ENCODE results near the gene MAP7D2.

- no peak for TF ChIP-seq POLR2A (IDR thresholded peaks at IDR 0.05)
- TF ChIP-seq, protein P1, sequence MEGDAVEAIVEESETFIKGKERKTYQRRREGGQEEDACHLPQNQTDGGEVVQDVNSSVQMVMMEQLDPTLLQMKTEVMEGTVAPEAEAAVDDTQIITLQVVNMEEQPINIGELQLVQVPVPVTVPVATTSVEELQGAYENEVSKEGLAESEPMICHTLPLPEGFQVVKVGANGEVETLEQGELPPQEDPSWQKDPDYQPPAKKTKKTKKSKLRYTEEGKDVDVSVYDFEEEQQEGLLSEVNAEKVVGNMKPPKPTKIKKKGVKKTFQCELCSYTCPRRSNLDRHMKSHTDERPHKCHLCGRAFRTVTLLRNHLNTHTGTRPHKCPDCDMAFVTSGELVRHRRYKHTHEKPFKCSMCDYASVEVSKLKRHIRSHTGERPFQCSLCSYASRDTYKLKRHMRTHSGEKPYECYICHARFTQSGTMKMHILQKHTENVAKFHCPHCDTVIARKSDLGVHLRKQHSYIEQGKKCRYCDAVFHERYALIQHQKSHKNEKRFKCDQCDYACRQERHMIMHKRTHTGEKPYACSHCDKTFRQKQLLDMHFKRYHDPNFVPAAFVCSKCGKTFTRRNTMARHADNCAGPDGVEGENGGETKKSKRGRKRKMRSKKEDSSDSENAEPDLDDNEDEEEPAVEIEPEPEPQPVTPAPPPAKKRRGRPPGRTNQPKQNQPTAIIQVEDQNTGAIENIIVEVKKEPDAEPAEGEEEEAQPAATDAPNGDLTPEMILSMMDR (IDR thresholded peaks at IDR 0.05), result no peak
Observed at GRCh38 chrX:20071511-20072079, 45.1 kb downstream of the MAP7D2 start.
